Stimulated activated CD8-positive, alpha-beta memory T cell treated with anti-CD3 and anti-CD28 coated beads, Interleukin-7, amount 100 ng/mL, for 24 hours (primary cell): Measurements from ENCODE around the gene OR7C1.
"Not testable (repeated sequence)": the region's sequence is repeated elsewhere in the genome, so short reads cannot be mapped to it uniquely, and the experiment has no call there.

ENCODE experiments used
- DNase-seq: peaks from one replicate; pipeline ENCODE4 v3.0.0-alpha.2; 2020; ENCODE audit warnings: low read depth

The OR7C1 gene

GRCh38 chr19:14835011-14835410 is at the start of gene OR7C1, which contains the start of gene OR7A5:
Gene OR7C1 (minus strand): TSS chr19:14835185. CDS start chr19:14800136, 35,049 bp downstream.
Gene OR7A5 (minus strand): TSS chr19:14835185. CDS start chr19:14828241, 6,944 bp downstream.
- no peak for DNase-seq

- no peak for DNase-seq
Measured at GRCh38 chr19:14871619-14872230, 36.7 kb upstream of the OR7C1 start.

GRCh38 chr19:14868497-14868896 is 33.5 kb upstream of the OR7C1 start:
- DNase-seq: no peak

- DNase-seq: no peak
Measured at GRCh38 chr19:14848822-14849221, 13.8 kb upstream of the OR7C1 start, which contains the start of gene OR7A10. Gene OR7A10 (minus strand): TSS chr19:14848922. CDS start chr19:14841877, 7,045 bp downstream.

- DNase-seq: no peak
Measured at GRCh38 chr19:14843578-14843977, 8.6 kb upstream of the OR7C1 start.

- DNase-seq: no peak
Measured at GRCh38 chr19:14843169-14843568, 8.2 kb upstream of the OR7C1 start.

GRCh38 chr19:14840206-14840605 is 5.2 kb upstream of the OR7C1 start:
- no peak for DNase-seq

- DNase-seq: no peak
Measured at GRCh38 chr19:14837391-14837790, 2.4 kb upstream of the OR7C1 start.

GRCh38 chr19:14830702-14831101 is 4.3 kb downstream of the OR7C1 start:
- DNase-seq: no peak

- no peak for DNase-seq
Measured at GRCh38 chr19:14826006-14826405, 9.0 kb downstream of the OR7C1 start.

GRCh38 chr19:14821937-14822336 is 13.0 kb downstream of the OR7C1 start:
- DNase-seq: no peak

- no peak for DNase-seq
Measured at GRCh38 chr19:14818588-14818987, 16.4 kb downstream of the OR7C1 start.

GRCh38 chr19:14817052-14817451 is 17.9 kb downstream of the OR7C1 start:
- no peak for DNase-seq

GRCh38 chr19:14814982-14815652 is 19.9 kb downstream of the OR7C1 start:
- DNase-seq: no peak

- no peak for DNase-seq
Measured at GRCh38 chr19:14809272-14810057, 25.5 kb downstream of the OR7C1 start.

GRCh38 chr19:14804765-14805164 is 30.2 kb downstream of the OR7C1 start:
- no peak for DNase-seq

GRCh38 chr19:14798760-14799159 is 36.2 kb downstream of the OR7C1 start:
- no peak for DNase-seq

GRCh38 chr19:14796021-14796420 is 39.0 kb downstream of the OR7C1 start:
- no peak for DNase-seq

- no peak for DNase-seq
Measured at GRCh38 chr19:14795078-14795721, 39.8 kb downstream of the OR7C1 start.

- DNase-seq: not testable (repeated sequence)
Measured at GRCh38 chr19:14792250-14792649, 42.7 kb downstream of the OR7C1 start.

- DNase-seq: no peak
Measured at GRCh38 chr19:14786421-14786851, 48.5 kb downstream of the OR7C1 start.

- DNase-seq: not testable (repeated sequence)
Measured at GRCh38 chr19:14785102-14785793, 49.7 kb downstream of the OR7C1 start.
